ENCODE measurements around the gene MSRB2. TPM values are rescaled to one million over a fixed set of nuclear protein-coding genes. Genes with fewer than 3 reads are reported as not detected.

Gene MSRB2
- total RNA-seq, 1 experiment from 2014 or later, result 24.7 TPM

GRCh38 chr10:23111517-23112286 lies 16.3 kb downstream of the MSRB2 start:
- no peak for DNase-seq (ENCODE audit: low spot score)

- DNase-seq (ENCODE audit: low spot score), result no peak
Observed at GRCh38 chr10:23114228-23114850, 19.0 kb downstream of the MSRB2 start.

GRCh38 chr10:23116486-23117205 lies 21.3 kb downstream of the MSRB2 start:
- no peak for DNase-seq (ENCODE audit: low spot score)

- no peak for DNase-seq (ENCODE audit: low spot score)
Observed at GRCh38 chr10:23120001-23120934, 24.9 kb downstream of the MSRB2 start.

GRCh38 chr10:23121135-23121534 lies 25.8 kb downstream of the MSRB2 start:
- DNase-seq (ENCODE audit: low spot score), result no peak

- no peak for DNase-seq (ENCODE audit: low spot score)
Observed at GRCh38 chr10:23136462-23136861, 41.1 kb downstream of the MSRB2 start.

GRCh38 chr10:23139677-23140076 lies 44.3 kb downstream of the MSRB2 start:
- no peak for DNase-seq (ENCODE audit: low spot score)

GRCh38 chr10:23141995-23142394 lies 46.6 kb downstream of the MSRB2 start:
- no peak for DNase-seq (ENCODE audit: low spot score)

- no peak for DNase-seq (ENCODE audit: low spot score)
Observed at GRCh38 chr10:23146258-23146657, 50.9 kb downstream of the MSRB2 start.

- DNase-seq (ENCODE audit: low spot score), result no peak
Observed at GRCh38 chr10:23147035-23147434, 51.7 kb downstream of the MSRB2 start.

GRCh38 chr10:23148214-23148613 lies 52.8 kb downstream of the MSRB2 start:
- no peak for DNase-seq (ENCODE audit: low spot score)

GRCh38 chr10:23150091-23150490 lies 54.7 kb downstream of the MSRB2 start:
- DNase-seq (ENCODE audit: low spot score), result no peak

- no peak for DNase-seq (ENCODE audit: low spot score)
Observed at GRCh38 chr10:23150610-23151009, 55.2 kb downstream of the MSRB2 start.

- no peak for DNase-seq (ENCODE audit: low spot score)
Observed at GRCh38 chr10:23151071-23151470, 55.7 kb downstream of the MSRB2 start.

GRCh38 chr10:23155169-23155568 lies 59.8 kb downstream of the MSRB2 start:
- no peak for DNase-seq (ENCODE audit: low spot score)

- DNase-seq (ENCODE audit: low spot score), result no peak
Observed at GRCh38 chr10:23156447-23157150, 61.2 kb downstream of the MSRB2 start.

- DNase-seq (ENCODE audit: low spot score), result no peak
Observed at GRCh38 chr10:23157239-23157681, 61.9 kb downstream of the MSRB2 start.

GRCh38 chr10:23157691-23158369 lies 62.5 kb downstream of the MSRB2 start:
- peak; percentile 47 for DNase-seq (ENCODE audit: low spot score)

GRCh38 chr10:23158370-23158769 lies 63.0 kb downstream of the MSRB2 start:
- peak; percentile 83 for DNase-seq (ENCODE audit: low spot score)

- no peak for DNase-seq (ENCODE audit: low spot score)
Observed at GRCh38 chr10:23171232-23171876, 76.0 kb downstream of the MSRB2 start.
